Endothelial cell of umbilical vein (primary cell): ENCODE measurements around the gene PSMD14.

Experiments
- CTCF ChIP-seq, 2 donors: IDR thresholded peaks; 1 replicate in 1 of 2; 2 replicates in 1 of 2; pipeline ENCODE4 v1.5.1; 2011; ENCODE audit warnings: low read length in 2 of 2, mild to moderate bottlenecking in 2 of 2, moderate library complexity in 2 of 2, control low read depth in 1 of 2, inconsistent platforms in 1 of 2, low read depth in 1 of 2; ENCODE audit not compliant: insufficient read depth in 1 of 2; ENCODE audit errors: extremely low read depth in 1 of 2
- EZH2 ChIP-seq: IDR thresholded peaks from 2 replicates; pipeline ENCODE4 v1.6.1; 2012; ENCODE audit warnings: borderline replicate concordance, low read depth, mild to moderate bottlenecking, moderate library complexity, low read length, inconsistent platforms; ENCODE audit not compliant: severe bottlenecking
- MAX ChIP-seq: IDR thresholded peaks from 2 replicates; pipeline ENCODE4 v1.6.1; 2011; ENCODE audit not compliant: insufficient read depth, insufficient read length
- MYC ChIP-seq: IDR thresholded peaks from one replicate; pipeline ENCODE4 v1.6.1; 2011; ENCODE audit warnings: mild to moderate bottlenecking, low read depth, low read length
- POLR2A ChIP-seq: IDR thresholded peaks from 2 replicates; pipeline ENCODE4 v1.6.1; 2012; ENCODE audit warnings: low read depth, mild to moderate bottlenecking, control low read depth, low read length
- POLR2AphosphoS5 ChIP-seq: IDR thresholded peaks from 2 replicates; pipeline ENCODE4 v1.6.1; 2012; ENCODE audit warnings: low read depth, mild to moderate bottlenecking, control low read depth, low read length, moderate library complexity; ENCODE audit not compliant: insufficient read depth

- TF ChIP-seq MYC (no peak), CTCF (IDR thresholded peaks at IDR 0.05; ENCODE audit: extremely low read depth in 1 of 2, insufficient read depth in 1 of 2, low read depth in 1 of 2, low read length in 2 of 2) (no peak), MAX (no peak), EZH2 (no peak), POLR2A (no peak), POLR2AphosphoS5 (no peak)
Measured at GRCh38 chr2:161306919-161307318, 1.3 kb upstream of the PSMD14 start.
